Astrocyte (in vitro differentiated cells and primary cell): ENCODE results near the gene F12. TPM values are rescaled to one million over a fixed set of nuclear protein-coding genes. Genes with fewer than 3 reads are reported as not detected.

Source experiments
- DNase-seq: peaks from one replicate; pipeline ENCODE4 v3.0.0-alpha.2; 2010; ENCODE audit warnings: low read depth
- FAIRE-seq: peaks from 2 replicates; lab custom pipeline; 2011; peaks lifted over from hg19 to GRCh38; lab: Jason Lieb, UNC
- H2AFZ ChIP-seq: 2 replicates; pipeline ENCODE4 v1.6.0; 2012; ENCODE audit warnings: low read depth, low read length, inconsistent platforms
- H3K27ac ChIP-seq: 2 replicates; pipeline ENCODE4 v1.5.1; 2011; ENCODE audit warnings: low read depth, low read length, inconsistent platforms
- H3K27me3 ChIP-seq: 2 replicates; pipeline ENCODE4 v1.6.0; 2011; ENCODE audit warnings: low read length, inconsistent platforms; ENCODE audit not compliant: insufficient read depth
- H3K36me3 ChIP-seq: 2 replicates; pipeline ENCODE4 v1.5.1; 2011; ENCODE audit warnings: low read length, inconsistent platforms; ENCODE audit not compliant: insufficient read depth
- H3K4me1 ChIP-seq: 2 replicates; pipeline ENCODE4 v1.5.1; 2011; ENCODE audit warnings: low read length, inconsistent platforms; ENCODE audit not compliant: insufficient read depth
- H3K4me2 ChIP-seq: 2 replicates; pipeline ENCODE4 v1.6.0; 2012; ENCODE audit warnings: low read length, inconsistent platforms
- H3K4me3 ChIP-seq: 2 replicates; pipeline ENCODE4 v1.5.1; 2011; ENCODE audit warnings: low read depth, mild to moderate bottlenecking, low read length, inconsistent platforms; ENCODE audit not compliant: insufficient read depth
- H3K79me2 ChIP-seq: 2 replicates; pipeline ENCODE4 v1.6.0; 2012; ENCODE audit warnings: mild to moderate bottlenecking, low read length, inconsistent platforms; ENCODE audit not compliant: insufficient read depth
- H3K9ac ChIP-seq: 2 replicates; pipeline ENCODE4 v1.6.0; 2012; ENCODE audit warnings: mild to moderate bottlenecking, low read length, inconsistent platforms
- H3K9me3 ChIP-seq: 2 replicates; pipeline ENCODE4 v1.5.1; 2012; ENCODE audit warnings: low read depth, mild to moderate bottlenecking, low read length, inconsistent platforms; ENCODE audit not compliant: insufficient read depth
- H4K20me1 ChIP-seq: 2 replicates; pipeline ENCODE4 v1.6.0; 2012; ENCODE audit warnings: low read length, inconsistent platforms; ENCODE audit not compliant: insufficient read depth
- H3K27ac Mint-ChIP-seq: one replicate; pipeline ENCODE4 v1.8.0; 2021; ENCODE audit warnings: mild to moderate bottlenecking, mixed read lengths; ENCODE audit not compliant: unreplicated experiment
- H3K27me3 Mint-ChIP-seq: one replicate; pipeline ENCODE4 v1.8.0; 2021; ENCODE audit warnings: low read depth, mixed read lengths; ENCODE audit not compliant: unreplicated experiment
- H3K36me3 Mint-ChIP-seq: one replicate; pipeline ENCODE4 v1.8.0; 2021; ENCODE audit warnings: low read depth, mixed read lengths; ENCODE audit not compliant: unreplicated experiment
- H3K4me1 Mint-ChIP-seq: one replicate; pipeline ENCODE4 v1.8.0; 2021; ENCODE audit warnings: low read depth, mixed read lengths; ENCODE audit not compliant: unreplicated experiment
- H3K4me3 Mint-ChIP-seq: one replicate; pipeline ENCODE4 v1.8.0; 2021; ENCODE audit warnings: mild to moderate bottlenecking, moderate library complexity, mixed read lengths; ENCODE audit not compliant: unreplicated experiment
- H3K9me3 Mint-ChIP-seq: one replicate; pipeline ENCODE4 v1.8.0; 2021; ENCODE audit warnings: mild to moderate bottlenecking, mixed read lengths; ENCODE audit not compliant: unreplicated experiment
- CTCF ChIP-seq: IDR thresholded peaks from 2 replicates; pipeline ENCODE4 v1.5.1; 2011; ENCODE audit warnings: low read depth, mild to moderate bottlenecking, inconsistent platforms, low read length, moderate library complexity; ENCODE audit not compliant: insufficient read depth
- EZH2 ChIP-seq: IDR thresholded peaks from 2 replicates; pipeline ENCODE4 v1.6.1; 2012; ENCODE audit warnings: mild to moderate bottlenecking, low read length, inconsistent platforms; ENCODE audit not compliant: insufficient read depth
- total RNA-seq: library from RNA; stranded (reverse); gene quantifications from 2 replicates; pipeline ENCODE4 v1.2.1, GENCODE V29; 2021

Gene F12
- total RNA-seq, 1 donor from 2014 or later, result 3.0 TPM

GRCh38 chr5:177362610-177363507 lies 46.5 kb downstream of the F12 start:
- Mint-ChIP-seq H3K27ac (no peak overlapping the region), H3K36me3 (peaks cover 4% of the 10 kb centered on the region), H3K4me3 (peak overlapping the region; percentile 64), H3K4me1 (peaks cover 6% of the 10 kb centered on the region), H3K9me3 (no peaks in the 10 kb centered on the region), H3K27me3 (peaks cover 27% of the 10 kb centered on the region)
- H3K4me3 ChIP-seq, result peak overlapping the region; percentile 44
- DNase-seq (no peak), FAIRE-seq (no peak)
- peak overlapping the region; percentile 83 for H3K4me2 ChIP-seq
- peak overlapping the region; percentile 14 for H3K9ac ChIP-seq
- H3K4me1 ChIP-seq, result peaks cover 23% of the 10 kb centered on the region
- H2AFZ ChIP-seq, result peak overlapping the region; percentile 90
- no peak overlapping the region for H3K27ac ChIP-seq
- H3K9me3 ChIP-seq, result no peaks in the 10 kb centered on the region
- no peaks in the 10 kb centered on the region for H3K36me3 ChIP-seq
- no peaks in the 10 kb centered on the region for H3K79me2 ChIP-seq
- H4K20me1 ChIP-seq, result no peaks in the 10 kb centered on the region
- TF ChIP-seq CTCF, result no peak
- no peak for TF ChIP-seq EZH2
- H3K27me3 ChIP-seq, result peaks cover 3% of the 10 kb centered on the region

DNA sequence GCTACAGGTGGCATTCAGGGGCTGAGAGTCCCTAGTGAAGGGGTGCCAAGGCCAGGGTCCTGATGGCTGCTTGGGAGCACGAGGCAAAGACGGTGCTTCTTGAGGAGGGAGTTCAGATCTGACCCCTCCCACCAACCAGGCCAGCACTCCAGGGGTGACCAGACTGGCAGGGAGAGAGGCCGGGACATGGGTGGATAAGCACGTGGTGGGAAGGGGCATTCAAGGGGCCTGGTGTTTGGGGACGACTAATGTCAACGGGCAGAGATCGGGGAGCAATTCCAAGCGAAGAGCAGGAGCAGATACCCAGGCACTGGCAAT lies 47.1 kb downstream of the F12 start:
- Histone ChIP-seq H4K20me1 (no peaks in the 10 kb centered on the region), H3K27ac (no peak overlapping the region), H3K36me3 (no peaks in the 10 kb centered on the region), H3K4me1 (peaks cover 24% of the 10 kb centered on the region), H3K4me2 (no peak overlapping the region), H3K9me3 (no peaks in the 10 kb centered on the region), H3K79me2 (no peaks in the 10 kb centered on the region), H3K27me3 (no peaks in the 10 kb centered on the region), H2AFZ (no peak overlapping the region), H3K4me3 (no peak overlapping the region), H3K9ac (no peak overlapping the region)
- no peak overlapping the region for H3K4me3 Mint-ChIP-seq
- peaks cover 27% of the 10 kb centered on the region for H3K27me3 Mint-ChIP-seq
- H3K27ac Mint-ChIP-seq, result no peak overlapping the region
- FAIRE-seq (no peak), DNase-seq (no peak)
- H3K9me3 Mint-ChIP-seq, result no peaks in the 10 kb centered on the region
- H3K36me3 Mint-ChIP-seq, result peaks cover 4% of the 10 kb centered on the region
- TF ChIP-seq CTCF (no peak), EZH2 (no peak)
- peaks cover 11% of the 10 kb centered on the region for H3K4me1 Mint-ChIP-seq
